H1 (cell line): ENCODE results near the gene AGPAT3. TPM values are rescaled to one million over a fixed set of nuclear protein-coding genes. Genes with fewer than 3 reads are reported as not detected.

Source experiments
- CTCF ChIA-PET: fragments of 300-600 bp; sonication (Branson Sonifier 250); formaldehyde crosslinking; loops from one replicate; lab custom pipeline; 2021; ENCODE audit not compliant: partially characterized antibody; lab: Charles Lee
- POLR2A ChIA-PET: fragments of 300-600 bp; sonication (Branson Sonifier 250); formaldehyde crosslinking; loops from one replicate; lab custom pipeline; 2021; ENCODE audit warnings: inconsistent platforms; ENCODE audit not compliant: partially characterized antibody; lab: Charles Lee
- DNase-seq, 2 experiments: peaks; one replicate each; pipeline versions ENCODE4 v3.0.0 to v3.0.0-alpha.2; 2010 to 2022; ENCODE audit warnings: low spot score in 2 of 2, low read depth in 1 of 2, mixed read lengths in 1 of 2
- FAIRE-seq: peaks from 2 replicates; lab custom pipeline; 2011; peaks lifted over from hg19 to GRCh38; lab: Jason Lieb, UNC
- H2AFZ ChIP-seq: 2 replicates; pipeline ENCODE4 v1.8.1; 2012; ENCODE audit warnings: low read length, inconsistent platforms
- H2AK5ac ChIP-seq: 2 replicates; pipeline ENCODE4 v1.6.1; 2013; ENCODE audit warnings: low read depth, low read length
- H2BK120ac ChIP-seq: replicated peaks from 2 replicates; pipeline ENCODE3; 2013; ENCODE audit warnings: low read depth, low read length, inconsistent platforms
- H2BK12ac ChIP-seq: 2 replicates; pipeline ENCODE4 v1.6.1; 2013; ENCODE audit warnings: low read depth, low read length
- H2BK15ac ChIP-seq: 2 replicates; pipeline ENCODE4 v1.6.1; 2013; ENCODE audit warnings: low read length
- H2BK20ac ChIP-seq: 2 replicates; pipeline ENCODE4 v1.6.1; 2013; ENCODE audit warnings: low read length
- H2BK5ac ChIP-seq: 2 replicates; pipeline ENCODE4 v1.6.1; 2013; ENCODE audit warnings: low read depth, low read length
- H3K14ac ChIP-seq: 2 replicates; pipeline ENCODE4 v1.6.1; 2013; ENCODE audit warnings: inconsistent platforms; ENCODE audit not compliant: insufficient read length
- H3K18ac ChIP-seq: 2 replicates; pipeline ENCODE4 v1.6.1; 2013; ENCODE audit warnings: low read length; ENCODE audit errors: extremely low read depth
- H3K23ac ChIP-seq: 2 replicates; pipeline ENCODE4 v1.6.1; 2013; ENCODE audit warnings: inconsistent platforms; ENCODE audit not compliant: insufficient read length
- H3K23me2 ChIP-seq: 2 replicates; pipeline ENCODE4 v1.6.1; 2013; ENCODE audit warnings: low read depth, low read length
- H3K27ac ChIP-seq: 2 replicates; pipeline ENCODE4 v1.6.1; 2011; ENCODE audit warnings: low read depth, low read length, inconsistent platforms
- H3K27me3 ChIP-seq, 4 experiments: replicated peaks in 1 of 4; 1 replicate in 1 of 4; 2 replicates in 3 of 4; pipeline versions ENCODE4 v1.6.1 to v1.8.1; 2011 to 2013; ENCODE audit warnings: low read length in 3 of 4, mild to moderate bottlenecking in 3 of 4, inconsistent platforms in 2 of 4, mixed read lengths in 2 of 4, moderate library complexity in 1 of 4; ENCODE audit not compliant: control insufficient read depth in 3 of 4, insufficient read depth in 3 of 4; ENCODE audit errors: extremely low read depth in 1 of 4
- H3K36me3 ChIP-seq, 4 experiments: 2 replicates each; pipeline versions ENCODE4 v1.6.1 to v1.8.1; 2011 to 2013; ENCODE audit warnings: mild to moderate bottlenecking in 4 of 4, low read length in 3 of 4, moderate library complexity in 2 of 4, control low read depth in 1 of 4, inconsistent platforms in 1 of 4; ENCODE audit not compliant: insufficient read depth in 4 of 4, control insufficient read depth in 2 of 4
- H3K4ac ChIP-seq: replicated peaks from 2 replicates; pipeline ENCODE3; 2013; ENCODE audit warnings: low read length, low read depth, mixed read lengths, inconsistent platforms; ENCODE audit not compliant: insufficient read length
- H3K4me1 ChIP-seq, 4 experiments: replicated peaks in 1 of 4; 1 replicate in 1 of 4; 2 replicates in 3 of 4; pipeline versions ENCODE4 v1.6.1 to v1.8.1; 2011 to 2013; ENCODE audit warnings: low read length in 3 of 4, inconsistent platforms in 2 of 4, mixed read lengths in 1 of 4; ENCODE audit not compliant: insufficient read depth in 4 of 4, control insufficient read depth in 3 of 4
- H3K4me2 ChIP-seq, 2 experiments: 2 replicates each; pipeline versions ENCODE4 v1.6.1 to v1.8.1; 2011 to 2013; ENCODE audit warnings: low read depth in 2 of 2, low read length in 2 of 2, control low read depth in 1 of 2, inconsistent platforms in 1 of 2, mild to moderate bottlenecking in 1 of 2; ENCODE audit not compliant: insufficient read depth in 1 of 2
- H3K4me3 ChIP-seq, 4 experiments: fragments of 200-600, 300-600 bp in 1 of 4; sonication (generic), shearing (Covaris generic), sonication (Bioruptor Twin) in 1 of 4; 2 replicates each; pipeline versions ENCODE4 v1.5.1 to v1.8.1; 2011 to 2016; ENCODE audit warnings: low read length in 4 of 4, low read depth in 3 of 4, control low read depth in 2 of 4, inconsistent platforms in 2 of 4, mild to moderate bottlenecking in 2 of 4, mixed read lengths in 1 of 4, moderate library complexity in 1 of 4; ENCODE audit not compliant: insufficient read depth in 2 of 4; ENCODE audit errors: extremely low read depth in 1 of 4
- H3K56ac ChIP-seq: replicated peaks from 2 replicates; pipeline ENCODE3; 2013; ENCODE audit warnings: low read depth, mild to moderate bottlenecking, mixed read lengths, low read length, inconsistent platforms; ENCODE audit not compliant: insufficient read length
- H3K79me1 ChIP-seq: 2 replicates; pipeline ENCODE4 v1.6.1; 2013; ENCODE audit warnings: low read depth, low read length, control low read depth
- H3K79me2 ChIP-seq, 2 experiments: 2 replicates each; pipeline versions ENCODE4 v1.6.1 to v1.8.1; 2012 to 2013; ENCODE audit warnings: low read length in 2 of 2, mild to moderate bottlenecking in 2 of 2, inconsistent platforms in 1 of 2; ENCODE audit not compliant: insufficient read depth in 2 of 2, control insufficient read depth in 1 of 2
- H3K9ac ChIP-seq, 4 experiments: replicated peaks in 1 of 4; 1 replicate in 1 of 4; 2 replicates in 3 of 4; pipeline versions ENCODE4 v1.6.1 to v1.8.1; 2011 to 2013; ENCODE audit warnings: low read depth in 3 of 4, low read length in 3 of 4, control low read depth in 2 of 4, mild to moderate bottlenecking in 2 of 4, moderate library complexity in 2 of 4, inconsistent platforms in 1 of 4; ENCODE audit errors: extremely low read depth in 1 of 4
- H3K9me3 ChIP-seq, 2 experiments: 2 replicates each; pipeline versions ENCODE4 v1.6.1 to v1.8.1; 2012 to 2013; ENCODE audit warnings: mild to moderate bottlenecking in 2 of 2, moderate library complexity in 2 of 2, control low read depth in 1 of 2, inconsistent platforms in 1 of 2, low read depth in 1 of 2, low read length in 1 of 2, mixed read lengths in 1 of 2; ENCODE audit not compliant: insufficient read depth in 2 of 2
- H4K20me1 ChIP-seq, 2 experiments: replicated peaks in 1 of 2; 2 replicates each; pipeline versions ENCODE3 to v1.8.1; 2011 to 2013; ENCODE audit warnings: inconsistent platforms in 2 of 2, low read length in 2 of 2, mild to moderate bottlenecking in 1 of 2; ENCODE audit not compliant: insufficient read depth in 2 of 2, control insufficient read depth in 1 of 2
- H4K5ac ChIP-seq: 2 replicates; pipeline ENCODE4 v1.6.1; 2013; ENCODE audit warnings: low read length, low read depth, mixed read lengths, inconsistent platforms; ENCODE audit not compliant: insufficient read length
- H4K8ac ChIP-seq: 2 replicates; pipeline ENCODE4 v1.8.0; 2013; ENCODE audit warnings: mild to moderate bottlenecking, moderate library complexity, low read length, inconsistent platforms; ENCODE audit not compliant: insufficient read depth; ENCODE audit errors: extremely low read depth
- H4K91ac ChIP-seq: replicated peaks from 2 replicates; pipeline ENCODE3; 2013; ENCODE audit warnings: low read length, mixed read lengths, inconsistent platforms; ENCODE audit not compliant: insufficient read length
- BACH1 ChIP-seq: IDR thresholded peaks from 2 replicates; pipeline ENCODE4 v1.6.1; 2012; ENCODE audit warnings: low read length, improper control_type of control experiment
- HDAC6 ChIP-seq: IDR thresholded peaks from one replicate; pipeline ENCODE4 v1.7.1; 2012; ENCODE audit warnings: low read depth, mild to moderate bottlenecking, inconsistent platforms, low read length, moderate library complexity
- SP4 ChIP-seq: IDR thresholded peaks from 2 replicates; pipeline ENCODE4 v1.6.1; 2012; ENCODE audit warnings: low read length, inconsistent platforms
- WGBS, 2 experiments: shearing (Covaris generic) in 1 of 2; methylation state at CpG; one replicate each; pipeline versions ENCODE4 v1.1.6 to v1.1.7; 2013 to 2015; ENCODE audit warnings: low lambda C conversion rate in 2 of 2, mixed read lengths in 2 of 2, inconsistent platforms in 1 of 2, low coverage in 1 of 2, missing lambda C conversion rate in 1 of 2; ENCODE audit not compliant: insufficient replicate concordance in 2 of 2, insufficient coverage in 1 of 2, insufficient read length in 1 of 2; ENCODE audit errors: extremely low coverage in 1 of 2, missing lambda C conversion rate in 1 of 2; 5-methylcytosine and 5-hydroxymethylcytosine counted together
- polyA plus RNA-seq, 7 experiments: library from polyadenylated mRNA; depleted of rRNA in 3 of 7; stranded (reverse) in 5 of 7; unstranded in 2 of 7; fragments of >200 nt in 5 of 7; fragments of 200-250 nt in 2 of 7; gene quantifications; 1 replicate in 5 of 7; 2 replicates in 1 of 7; 4 replicates in 1 of 7; pipeline versions ENCODE4 v1.2.1 to v1.2.3, GENCODE V29; 2011 to 2013; ENCODE audit warnings: missing spikeins in 2 of 7, mixed read lengths in 2 of 7
- total RNA-seq: library from RNA; stranded (reverse); fragmentation: NEBNext Ultra II Directional; extraction: Animal tissue kit (Norgen Biotek cat#: 25700); gene quantifications from 2 replicates; pipeline ENCODE4 v1.2.1, GENCODE V29; 2021

AGPAT3 gene
- total and polyA plus RNA-seq, 2 of the 8 experiments (the other 6 are each of a cell fraction or from before 2014, with no cell fraction given), result 5.8 to 7.3 TPM

DNA sequence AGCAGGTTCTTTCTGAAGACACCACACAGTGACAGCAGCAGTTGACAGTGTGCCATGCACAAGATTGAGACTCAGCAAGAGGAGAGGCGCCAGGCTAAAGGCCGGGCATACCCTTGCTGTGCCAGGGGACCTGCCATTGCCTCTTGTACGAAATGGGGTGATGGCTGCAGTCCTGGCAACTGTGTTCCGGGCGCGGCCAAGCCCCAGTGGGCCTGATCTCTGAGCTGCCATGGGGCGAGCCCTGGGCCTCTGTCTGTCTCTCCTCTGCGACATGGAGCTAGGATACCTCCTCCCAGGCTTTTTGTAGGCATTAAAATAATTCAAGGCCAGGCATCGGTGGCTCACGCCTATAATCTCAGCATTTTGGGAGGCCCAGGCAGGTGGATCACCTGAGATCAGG lies 137.5 kb downstream of the AGPAT3 start:
- H3K79me1 ChIP-seq, result no peaks in the 10 kb centered on the region
- no peaks in the 10 kb centered on the region for H3K9me3 ChIP-seq
- no peak overlapping the region for H3K14ac ChIP-seq
- POLR2A ChIA-PET, result interaction anchor here (1.1 to 1.3 kb wide), 2 partner anchors 10 to 79 kb away, joined by 4 read pairs; partner anchors contain the start of gene TRAPPC10
- no peak overlapping the region for H2BK20ac ChIP-seq
- H3K4me3 ChIP-seq, result no peak overlapping the region
- H3K79me2 ChIP-seq, result no peaks in the 10 kb centered on the region
- H4K8ac ChIP-seq, result no peak overlapping the region
- no peak overlapping the region for H2BK12ac ChIP-seq
- no peak overlapping the region for H3K4ac ChIP-seq
- H3K23me2 ChIP-seq, result 0 out of 2 replicates have a peak, but pooled peaks cover 2% of the 10 kb centered on the region
- FAIRE-seq, result no peak
- no peaks in the 10 kb centered on the region for H3K36me3 ChIP-seq
- no peak for TF ChIP-seq SP4
- TF ChIP-seq BACH1, result no peak
- TF ChIP-seq HDAC6, result no peak
- no peaks in the 10 kb centered on the region for H4K20me1 ChIP-seq
- no peak overlapping the region for H3K56ac ChIP-seq
- CTCF ChIA-PET, result interaction anchor here (0.8 to 1.8 kb wide), 2 partner anchors 61 to 74 kb away, joined by 3 to 6 read pairs; no protein-coding TSS in a partner anchor
- no peak overlapping the region for H4K91ac ChIP-seq
- no peaks in the 10 kb centered on the region; a peak in 1 of 7 replicates for H3K4me1 ChIP-seq
- no peak overlapping the region for H3K4me2 ChIP-seq
- H3K23ac ChIP-seq, result no peak overlapping the region
- H3K9ac ChIP-seq, result no peak overlapping the region
- no peak overlapping the region for H3K27ac ChIP-seq
- no peak for DNase-seq
- H4K5ac ChIP-seq, result no peak overlapping the region
- WGBS, 2 experiments, result 96% methylated on average over 10 of the region's 10 CpGs; no CpG with 5 or more reads in 1 of the 2 experiments
- no peak overlapping the region for H2BK5ac ChIP-seq
- H2AK5ac ChIP-seq, result no peak overlapping the region
- no peaks in the 10 kb centered on the region for H3K27me3 ChIP-seq
- no peak overlapping the region for H3K18ac ChIP-seq
- H2BK15ac ChIP-seq, result no peak overlapping the region
- H2BK120ac ChIP-seq, result no peak overlapping the region
- no peak overlapping the region for H2AFZ ChIP-seq
